ENCODE measurements around the gene SBF2.

- TF ChIP-seq FOXP2 (optimal IDR thresholded peaks at IDR 0.05; ENCODE audit: borderline replicate concordance, extremely low read depth, extremely low read length, insufficient read depth), result no peak
- TF ChIP-seq POLR2AphosphoS5 (IDR thresholded peaks at IDR 0.05; ENCODE audit: low read depth, low read length), result no peak
Measured at GRCh38 chr11:9839550-9839949, 454.5 kb downstream of the SBF2 start.

Data from PFSK-1 (cell line).